GM13976 (cell line): ENCODE measurements around the gene PLN.

Experiments
- DNase-seq: peaks from one replicate; pipeline ENCODE4 v3.0.0; 2012; ENCODE audit warnings: low spot score
- CTCF ChIP-seq: IDR thresholded peaks from 2 replicates; pipeline ENCODE4 v1.5.1; 2012; ENCODE audit warnings: borderline replicate concordance, mild to moderate bottlenecking; ENCODE audit not compliant: insufficient read depth; ENCODE audit errors: extremely low read depth, missing control alignments, control extremely low read depth
- in situ Hi-C: fragments of 300-500 bp; cut with MboI; formaldehyde crosslinking; loops from one replicate; pipeline ENCODE4 v1.12.0; 2022; ENCODE audit warnings: low sequenced_read_pairs, mixed read lengths, inconsistent platforms; ENCODE audit not compliant: unreplicated experiment

The PLN gene

GRCh38 chr6:118548136-118548535, at the start of gene PLN:
Gene PLN (plus strand): TSS chr6:118548296. CDS start chr6:118558922, 10,626 bp downstream.
- no peak for DNase-seq
- TF ChIP-seq CTCF = no peak
- in situ Hi-C loops = no loop called here

- no peak for TF ChIP-seq CTCF
- in situ Hi-C loops = loop anchor here (25.0 kb wide), 1 partner anchor 213 kb away; no protein-coding TSS in a partner anchor
- no peak for DNase-seq
Measured at GRCh38 chr6:118500130-118501015, 47.7 kb upstream of the PLN start.

- DNase-seq = no peak
- TF ChIP-seq CTCF = no peak
- in situ Hi-C loops = loop anchor here (25.0 kb wide), 1 partner anchor 214 kb away; no protein-coding TSS in a partner anchor
Measured at GRCh38 chr6:118501099-118501498, 47.0 kb upstream of the PLN start.

GRCh38 chr6:118501765-118502164, 46.3 kb upstream of the PLN start:
- no peak for DNase-seq
- TF ChIP-seq CTCF = no peak
- in situ Hi-C loops = loop anchor here (25.0 kb wide), 1 partner anchor 214 kb away; no protein-coding TSS in a partner anchor

GRCh38 chr6:118502169-118502568, 45.9 kb upstream of the PLN start:
- DNase-seq = no peak
- in situ Hi-C loops = loop anchor here (25.0 kb wide), 1 partner anchor 215 kb away; no protein-coding TSS in a partner anchor
- TF ChIP-seq CTCF = no peak

- in situ Hi-C loops = loop anchor here (25.0 kb wide), 1 partner anchor 217 kb away; no protein-coding TSS in a partner anchor
- no peak for DNase-seq
- no peak for TF ChIP-seq CTCF
Measured at GRCh38 chr6:118504611-118505010, 43.5 kb upstream of the PLN start.
